HTR-8/SVneo (cell line): ENCODE results near the gene MXI1.
A peak's percentile ranks its signal among the peaks of the same experiment; 100 is the strongest.
"Not testable (repeated sequence)": the region's sequence is repeated elsewhere in the genome, so short reads cannot be mapped to it uniquely, and the experiment has no call there.

Experiments used
- DNase-seq: peaks from one replicate; pipeline ENCODE4 v3.0.0; 2011; ENCODE audit warnings: low spot score, mixed read lengths; ENCODE audit not compliant: insufficient read length
- FAIRE-seq: peaks from 2 replicates; lab custom pipeline; 2011; peaks lifted over from hg19 to GRCh38; lab: Jason Lieb, UNC

The MXI1 gene

GRCh38 chr10:110226926-110227641, 19.7 kb downstream of the MXI1 start:
- DNase-seq (no peak), FAIRE-seq (peak; percentile 95)

- DNase-seq (no peak), FAIRE-seq (no peak)
Measured at GRCh38 chr10:110228066-110228465, 20.7 kb downstream of the MXI1 start.

- DNase-seq (no peak), FAIRE-seq (no peak)
Measured at GRCh38 chr10:110229155-110229554, 21.8 kb downstream of the MXI1 start.

GRCh38 chr10:110233846-110234245, 26.4 kb downstream of the MXI1 start:
- DNase-seq, result no peak
- no peak for FAIRE-seq

GRCh38 chr10:110237894-110238480, 30.6 kb downstream of the MXI1 start:
- FAIRE-seq (no peak), DNase-seq (no peak)

GRCh38 chr10:110239892-110240291, 32.5 kb downstream of the MXI1 start:
- no peak for DNase-seq
- no peak for FAIRE-seq

- FAIRE-seq, result no peak
- DNase-seq, result no peak
Measured at GRCh38 chr10:110241407-110241806, 34.0 kb downstream of the MXI1 start.

- DNase-seq (no peak), FAIRE-seq (no peak)
Measured at GRCh38 chr10:110241841-110242240, 34.4 kb downstream of the MXI1 start.

GRCh38 chr10:110242511-110242910, 35.1 kb downstream of the MXI1 start:
- DNase-seq, result no peak
- FAIRE-seq, result no peak

GRCh38 chr10:110244550-110244949, 37.1 kb downstream of the MXI1 start:
- no peak for DNase-seq
- FAIRE-seq, result no peak

- FAIRE-seq, DNase-seq: not testable (repeated sequence)
Measured at GRCh38 chr10:110247833-110248232, 40.4 kb downstream of the MXI1 start.

GRCh38 chr10:110249489-110249888, 42.1 kb downstream of the MXI1 start:
- FAIRE-seq, result not testable (repeated sequence)

GRCh38 chr10:110251392-110251791, 44.0 kb downstream of the MXI1 start:
- DNase-seq, FAIRE-seq: not testable (repeated sequence)

More at GRCh38 chr10:110249489-110249888, 42.1 kb downstream of the MXI1 start:
- DNase-seq, result not testable (repeated sequence)

GRCh38 chr10:110252151-110252550, 44.7 kb downstream of the MXI1 start:
- DNase-seq (no peak), FAIRE-seq (no peak)

- FAIRE-seq, result no peak
Measured at GRCh38 chr10:110254467-110254866, 47.1 kb downstream of the MXI1 start.

GRCh38 chr10:110258542-110258941, 51.1 kb downstream of the MXI1 start:
- FAIRE-seq (no peak), DNase-seq (no peak)

More at GRCh38 chr10:110254467-110254866, 47.1 kb downstream of the MXI1 start:
- no peak for DNase-seq

GRCh38 chr10:110259317-110259716, 51.9 kb downstream of the MXI1 start:
- FAIRE-seq (no peak), DNase-seq (no peak)

- no peak for DNase-seq
- no peak for FAIRE-seq
Measured at GRCh38 chr10:110260746-110261477, 53.5 kb downstream of the MXI1 start.

- no peak for FAIRE-seq
- DNase-seq, result no peak
Measured at GRCh38 chr10:110263164-110263563, 55.8 kb downstream of the MXI1 start.

GRCh38 chr10:110265573-110266193, 58.3 kb downstream of the MXI1 start:
- DNase-seq, result no peak

GRCh38 chr10:110267276-110267675, 59.9 kb downstream of the MXI1 start:
- no peak for FAIRE-seq

More at GRCh38 chr10:110265573-110266193, 58.3 kb downstream of the MXI1 start:
- no peak for FAIRE-seq

More at GRCh38 chr10:110267276-110267675, 59.9 kb downstream of the MXI1 start:
- DNase-seq, result no peak
